ENCODE results near the gene PPP2R5A. TPM values are rescaled to one million over a fixed set of nuclear protein-coding genes. Genes with fewer than 3 reads are reported as not detected.

PPP2R5A gene
- total RNA-seq, 1 experiment from 2014 or later = 22.0 TPM

DNA sequence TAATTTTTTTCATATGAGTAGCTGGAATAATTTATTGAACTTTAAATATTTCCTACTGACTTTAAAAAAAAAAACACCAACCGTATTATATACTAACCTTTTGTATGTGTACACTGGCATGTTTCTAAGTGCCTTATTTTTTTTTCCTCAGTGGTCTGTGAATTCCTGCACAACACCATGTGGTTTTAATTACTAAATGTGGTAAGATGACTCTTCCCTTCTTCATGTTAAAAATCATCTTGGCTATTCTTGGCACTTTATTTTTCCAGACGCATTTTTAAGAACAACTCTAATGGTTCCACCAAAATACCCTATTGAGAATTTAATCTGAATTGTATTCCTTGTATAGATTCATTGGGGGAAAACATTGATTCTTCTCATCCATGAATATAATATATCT lies 28.4 kb downstream of the PPP2R5A start:
- H3K4me1 Mint-ChIP-seq = peaks cover 38 to 40% of the 10 kb centered on the region in 2 experiments
- H3K79me2 ChIP-seq (ENCODE audit: insufficient read depth, low read length) = peaks cover 1% of the 10 kb centered on the region; the same call in 1 of the 2 replicates

More for the DNA sequence above, 28.4 kb downstream of the PPP2R5A start:
- Histone ChIP-seq H3K23ac (ENCODE audit: insufficient read length, low read depth, low read length) (no peak overlapping the region), H4K5ac (ENCODE audit: insufficient read length, low read depth, low read length) (no peak overlapping the region), H4K91ac (ENCODE audit: insufficient read length, low read depth, low read length) (no peak overlapping the region), H2AK5ac (ENCODE audit: insufficient read length, low read length) (no peak overlapping the region), H2AFZ (ENCODE audit: low read length) (no peak overlapping the region), H3K23me2 (ENCODE audit: insufficient read length, low read depth, low read length, poor library complexity, severe bottlenecking) (no peaks in the 10 kb centered on the region), H3K27ac (ENCODE audit: insufficient read length, low read depth, low read length) (no peak overlapping the region), H2BK120ac (ENCODE audit: low read depth, low read length, poor library complexity, severe bottlenecking) (no peak overlapping the region), H3K4me1 (ENCODE audit: insufficient read depth, low read length) (peaks cover 4% of the 10 kb centered on the region; the same call in 1 of the 2 replicates), H3K9me3 (ENCODE audit: control insufficient read depth, low read depth, low read length) (no peaks in the 10 kb centered on the region), H3K18ac (ENCODE audit: insufficient read length, low read depth, low read length) (no peak overlapping the region), H3K27me3 (ENCODE audit: insufficient read depth, low read length) (no peaks in the 10 kb centered on the region), H2BK15ac (ENCODE audit: low read depth, low read length) (no peak overlapping the region), H3K4me2 (ENCODE audit: insufficient read depth, insufficient read length, low read length) (no peak overlapping the region), H2BK12ac (ENCODE audit: insufficient read length, low read depth, low read length) (no peak overlapping the region), H4K20me1 (ENCODE audit: control insufficient read depth, insufficient read depth, insufficient read length) (no peaks in the 10 kb centered on the region), H2BK5ac (ENCODE audit: insufficient read length, low read length) (no peak overlapping the region), H2BK20ac (ENCODE audit: low read depth, low read length, poor library complexity, severe bottlenecking) (no peak overlapping the region), H3K79me1 (ENCODE audit: insufficient read depth, low read depth, low read length, poor library complexity, severe bottlenecking) (no peaks in the 10 kb centered on the region), H3K4ac (ENCODE audit: low read depth, low read length) (no peak overlapping the region), H3K56ac (ENCODE audit: insufficient read length, low read depth, low read length) (no peak overlapping the region), H4K8ac (replicated peaks; ENCODE audit: insufficient read length, low read depth, low read length) (no peak overlapping the region), H3T11ph (ENCODE audit: low read length) (no peak overlapping the region), H3K14ac (ENCODE audit: insufficient read depth, low read length) (no peak overlapping the region), H3K9ac (ENCODE audit: extremely low read depth, insufficient read length, low read length) (no peak overlapping the region)
- Mint-ChIP-seq H3K27ac (no peak overlapping the region), H3K36me3 (ENCODE audit: insufficient read depth in 1 of 3, low read depth in 3 of 3) (peaks cover 2 to 8% (median 2%) of the 10 kb centered on the region in 3 experiments; a peak in 5 of 7 replicates), H3K4me3 (no peak overlapping the region), H3K9me3 (no peaks in the 10 kb centered on the region; a peak in 1 of 5 replicates), H3K27me3 (ENCODE audit: low read depth) (no peaks in the 10 kb centered on the region)
- WGBS (ENCODE audit: extremely low coverage, insufficient read length, low lambda C conversion rate) = no CpG with 5 or more reads among the region's 2 CpGs
- TF ChIP-seq, protein P1, sequence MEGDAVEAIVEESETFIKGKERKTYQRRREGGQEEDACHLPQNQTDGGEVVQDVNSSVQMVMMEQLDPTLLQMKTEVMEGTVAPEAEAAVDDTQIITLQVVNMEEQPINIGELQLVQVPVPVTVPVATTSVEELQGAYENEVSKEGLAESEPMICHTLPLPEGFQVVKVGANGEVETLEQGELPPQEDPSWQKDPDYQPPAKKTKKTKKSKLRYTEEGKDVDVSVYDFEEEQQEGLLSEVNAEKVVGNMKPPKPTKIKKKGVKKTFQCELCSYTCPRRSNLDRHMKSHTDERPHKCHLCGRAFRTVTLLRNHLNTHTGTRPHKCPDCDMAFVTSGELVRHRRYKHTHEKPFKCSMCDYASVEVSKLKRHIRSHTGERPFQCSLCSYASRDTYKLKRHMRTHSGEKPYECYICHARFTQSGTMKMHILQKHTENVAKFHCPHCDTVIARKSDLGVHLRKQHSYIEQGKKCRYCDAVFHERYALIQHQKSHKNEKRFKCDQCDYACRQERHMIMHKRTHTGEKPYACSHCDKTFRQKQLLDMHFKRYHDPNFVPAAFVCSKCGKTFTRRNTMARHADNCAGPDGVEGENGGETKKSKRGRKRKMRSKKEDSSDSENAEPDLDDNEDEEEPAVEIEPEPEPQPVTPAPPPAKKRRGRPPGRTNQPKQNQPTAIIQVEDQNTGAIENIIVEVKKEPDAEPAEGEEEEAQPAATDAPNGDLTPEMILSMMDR (conservative IDR thresholded peaks at IDR 0.05) = no peak
- DNase-seq = no peak
